NOMO-1 treated with DMSO at 0.1 percent for 48 hours (cell line): ENCODE results near the gene ABCB10.
A peak's percentile ranks its signal among the peaks of the same experiment; 100 is the strongest.
"Not testable (repeated sequence)": the region's sequence is repeated elsewhere in the genome, so short reads cannot be mapped to it uniquely, and the experiment has no call there.

ENCODE experiments used
- DNase-seq: peaks from one replicate; lab custom pipeline; 2025; ENCODE audit not compliant: unreplicated experiment; lab: John Stamatoyannopoulos, UW

Gene ABCB10

GRCh38 chr1:229539863-229540506 lies 18.5 kb downstream of the ABCB10 start:
- no peak for DNase-seq

GRCh38 chr1:229538945-229539344 lies 19.6 kb downstream of the ABCB10 start:
- no peak for DNase-seq

- DNase-seq: peak; percentile 67
Observed at GRCh38 chr1:229537894-229538293, 20.6 kb downstream of the ABCB10 start.

GRCh38 chr1:229536982-229537381 lies 21.5 kb downstream of the ABCB10 start:
- DNase-seq: peak; percentile 53

GRCh38 chr1:229535230-229535629 lies 23.3 kb downstream of the ABCB10 start:
- no peak for DNase-seq

GRCh38 chr1:229531326-229531725 lies 27.2 kb downstream of the ABCB10 start:
- DNase-seq: no peak

- DNase-seq: no peak
Observed at GRCh38 chr1:229529639-229530038, 28.9 kb downstream of the ABCB10 start.

- no peak for DNase-seq
Observed at GRCh38 chr1:229526695-229527094, 31.8 kb downstream of the ABCB10 start.

- no peak for DNase-seq
Observed at GRCh38 chr1:229523052-229523451, 35.5 kb downstream of the ABCB10 start.

GRCh38 chr1:229514578-229515275 lies 43.8 kb downstream of the ABCB10 start:
- peak; percentile 67 for DNase-seq

GRCh38 chr1:229511625-229512024 lies 46.9 kb downstream of the ABCB10 start:
- DNase-seq: not testable (repeated sequence)

- not testable (repeated sequence) for DNase-seq
Observed at GRCh38 chr1:229511201-229511600, 47.3 kb downstream of the ABCB10 start.

GRCh38 chr1:229509576-229509975 lies 48.9 kb downstream of the ABCB10 start:
- DNase-seq: no peak

- no peak for DNase-seq
Observed at GRCh38 chr1:229508823-229509337, 49.6 kb downstream of the ABCB10 start.

GRCh38 chr1:229507951-229508822 lies 50.3 kb downstream of the ABCB10 start, which contains the start of gene NUP133:
Gene NUP133, minus strand, starts transcription at chr1:229508341. Its CDS starts 92 bp downstream, at chr1:229508249.
- peak; percentile 93 for DNase-seq

- no peak for DNase-seq
Observed at GRCh38 chr1:229507502-229507901, 51.0 kb downstream of the ABCB10 start.

- DNase-seq: no peak
Observed at GRCh38 chr1:229506633-229507032, 51.9 kb downstream of the ABCB10 start.

GRCh38 chr1:229495782-229496181 lies 62.7 kb downstream of the ABCB10 start:
- DNase-seq: no peak

- no peak for DNase-seq
Observed at GRCh38 chr1:229487181-229487580, 71.3 kb downstream of the ABCB10 start.

- DNase-seq: no peak
Observed at GRCh38 chr1:229485318-229485717, 73.2 kb downstream of the ABCB10 start.

GRCh38 chr1:229482511-229482910 lies 76.0 kb downstream of the ABCB10 start:
- DNase-seq: no peak
